H9 (cell line): Measurements from ENCODE around the gene SYCE3. TPM values are rescaled to one million over a fixed set of nuclear protein-coding genes. Genes with fewer than 3 reads are reported as not detected.

Experiments used
- DNase-seq: peaks from one replicate; pipeline ENCODE4 v3.0.0-alpha.2; 2017
- H2AFZ ChIP-seq: one replicate; pipeline ENCODE4 v1.6.1; 2013; ENCODE audit warnings: mild to moderate bottlenecking, low read length, control low read depth, moderate library complexity
- H2AK5ac ChIP-seq: 2 replicates; pipeline ENCODE4 v1.6.1; 2013; ENCODE audit warnings: low read length, control low read depth, mixed read lengths; ENCODE audit not compliant: insufficient read length
- H2BK120ac ChIP-seq: one replicate; pipeline ENCODE4 v1.6.1; 2013; ENCODE audit warnings: low read depth, mild to moderate bottlenecking, low read length, control low read depth, inconsistent platforms; ENCODE audit not compliant: poor library complexity, severe bottlenecking
- H2BK12ac ChIP-seq: 2 replicates; pipeline ENCODE4 v1.6.1; 2013; ENCODE audit warnings: low read length, control low read depth, mixed read lengths, low read depth; ENCODE audit not compliant: insufficient read length
- H2BK15ac ChIP-seq: 2 replicates; pipeline ENCODE4 v1.6.1; 2013; ENCODE audit warnings: low read depth, low read length, control low read depth
- H2BK20ac ChIP-seq: one replicate; pipeline ENCODE4 v1.6.1; 2013; ENCODE audit warnings: low read depth, mild to moderate bottlenecking, low read length, control low read depth, inconsistent platforms; ENCODE audit not compliant: poor library complexity, severe bottlenecking
- H2BK5ac ChIP-seq: 2 replicates; pipeline ENCODE4 v1.6.1; 2013; ENCODE audit warnings: low read length, control low read depth, mixed read lengths; ENCODE audit not compliant: insufficient read length
- H3K14ac ChIP-seq: 2 replicates; pipeline ENCODE4 v1.6.1; 2013; ENCODE audit warnings: low read length, control low read depth; ENCODE audit not compliant: insufficient read depth
- H3K18ac ChIP-seq: 2 replicates; pipeline ENCODE4 v1.6.1; 2013; ENCODE audit warnings: low read depth, mild to moderate bottlenecking, mixed read lengths, low read length, control low read depth; ENCODE audit not compliant: insufficient read length
- H3K23ac ChIP-seq: 2 replicates; pipeline ENCODE4 v1.6.1; 2013; ENCODE audit warnings: low read length, control low read depth, mixed read lengths, low read depth; ENCODE audit not compliant: insufficient read length
- H3K23me2 ChIP-seq: 2 replicates; pipeline ENCODE4 v1.6.1; 2013; ENCODE audit warnings: low read depth, mild to moderate bottlenecking, mixed read lengths, low read length, control low read depth; ENCODE audit not compliant: insufficient read length, poor library complexity, severe bottlenecking
- H3K27ac ChIP-seq: 2 replicates; pipeline ENCODE4 v1.5.1; 2013; ENCODE audit warnings: low read length, control low read depth, mixed read lengths, low read depth; ENCODE audit not compliant: insufficient read length
- H3K27me3 ChIP-seq: 2 replicates; pipeline ENCODE4 v1.6.1; 2013; ENCODE audit warnings: low read length, control low read depth, inconsistent platforms; ENCODE audit not compliant: insufficient read depth
- H3K4ac ChIP-seq: 2 replicates; pipeline ENCODE4 v1.6.1; 2013; ENCODE audit warnings: low read depth, mild to moderate bottlenecking, control low read depth, inconsistent platforms, low read length, moderate library complexity
- H3K4me1 ChIP-seq: 2 replicates; pipeline ENCODE4 v1.6.1; 2013; ENCODE audit warnings: low read length, control low read depth, inconsistent platforms; ENCODE audit not compliant: insufficient read depth
- H3K4me2 ChIP-seq: 2 replicates; pipeline ENCODE4 v1.6.1; 2013; ENCODE audit warnings: low read length, control low read depth, mixed read lengths; ENCODE audit not compliant: insufficient read length, insufficient read depth
- H3K56ac ChIP-seq: 2 replicates; pipeline ENCODE4 v1.6.1; 2013; ENCODE audit warnings: low read depth, mild to moderate bottlenecking, mixed read lengths, low read length, control low read depth; ENCODE audit not compliant: insufficient read length
- H3K79me1 ChIP-seq: 2 replicates; pipeline ENCODE4 v1.6.1; 2013; ENCODE audit warnings: low read depth, mild to moderate bottlenecking, moderate library complexity, low read length, control low read depth, inconsistent platforms; ENCODE audit not compliant: insufficient read depth, poor library complexity, severe bottlenecking
- H3K79me2 ChIP-seq: 2 replicates; pipeline ENCODE4 v1.6.1; 2013; ENCODE audit warnings: low read length, control low read depth, inconsistent platforms; ENCODE audit not compliant: insufficient read depth
- H3K9ac ChIP-seq: 2 replicates; pipeline ENCODE4 v1.6.1; 2013; ENCODE audit warnings: low read length, control low read depth, mixed read lengths; ENCODE audit not compliant: insufficient read length; ENCODE audit errors: extremely low read depth
- H3K9me3 ChIP-seq: one replicate; pipeline ENCODE4 v1.6.1; 2013; ENCODE audit warnings: low read depth, low read length, inconsistent platforms; ENCODE audit not compliant: control insufficient read depth
- H3T11ph ChIP-seq: one replicate; pipeline ENCODE4 v1.6.1; 2013; ENCODE audit warnings: mild to moderate bottlenecking, low read length, control low read depth, inconsistent platforms
- H4K20me1 ChIP-seq: one replicate; pipeline ENCODE4 v1.6.1; 2013; ENCODE audit not compliant: control insufficient read depth, insufficient read length, insufficient read depth
- H4K5ac ChIP-seq: 2 replicates; pipeline ENCODE4 v1.6.1; 2013; ENCODE audit warnings: low read depth, mild to moderate bottlenecking, mixed read lengths, low read length, control low read depth; ENCODE audit not compliant: insufficient read length
- H4K8ac ChIP-seq: replicated peaks from 2 replicates; pipeline ENCODE4 v1.6.1; 2013; ENCODE audit warnings: low read length, control low read depth, mixed read lengths, low read depth; ENCODE audit not compliant: insufficient read length
- H4K91ac ChIP-seq: 2 replicates; pipeline ENCODE4 v1.6.1; 2013; ENCODE audit warnings: low read depth, mild to moderate bottlenecking, moderate library complexity, mixed read lengths, low read length, control low read depth; ENCODE audit not compliant: insufficient read length
- H3K27ac Mint-ChIP-seq, 3 experiments: 2 replicates in 2 of 3; 3 replicates in 1 of 3; pipeline ENCODE4 v1.8.0; 2020 to 2021; ENCODE audit warnings: mixed read lengths in 3 of 3, mild to moderate bottlenecking in 1 of 3, moderate library complexity in 1 of 3
- H3K27me3 Mint-ChIP-seq: 2 replicates; pipeline ENCODE4 v1.8.0; 2021; ENCODE audit warnings: low read depth, mild to moderate bottlenecking, moderate library complexity, mixed read lengths
- H3K36me3 Mint-ChIP-seq, 3 experiments: 2 replicates in 2 of 3; 3 replicates in 1 of 3; pipeline ENCODE4 v1.8.0; 2020 to 2021; ENCODE audit warnings: low read depth in 3 of 3, mixed read lengths in 3 of 3; ENCODE audit not compliant: insufficient read depth in 1 of 3
- H3K4me1 Mint-ChIP-seq, 2 experiments: 2 replicates each; pipeline ENCODE4 v1.8.0; 2020; ENCODE audit warnings: mixed read lengths in 2 of 2
- H3K4me3 Mint-ChIP-seq, 2 experiments: 2 replicates in 1 of 2; 3 replicates in 1 of 2; pipeline ENCODE4 v1.8.0; 2020 to 2021; ENCODE audit warnings: mild to moderate bottlenecking in 2 of 2, mixed read lengths in 2 of 2, moderate library complexity in 1 of 2
- H3K9me3 Mint-ChIP-seq, 2 experiments: 2 replicates in 1 of 2; 3 replicates in 1 of 2; pipeline ENCODE4 v1.8.0; 2020; ENCODE audit warnings: mild to moderate bottlenecking in 2 of 2, mixed read lengths in 2 of 2, moderate library complexity in 1 of 2
- CTCF ChIP-seq: fragments of 200-600 bp; sonication (generic); conservative IDR thresholded peaks from 3 replicates; pipeline ENCODE4 v1.8.0; 2021; ENCODE audit warnings: antibody characterized with exemption, mild to moderate bottlenecking
- WGBS: extraction: QIAGEN DNeasy Blood & Tissue Kit; methylation state at CpG from one replicate; pipeline ENCODE4 v1.1.7; 2013; ENCODE audit warnings: missing lambda C conversion rate, low lambda C conversion rate, mixed read lengths; ENCODE audit not compliant: insufficient read length; ENCODE audit errors: extremely low coverage; 5-methylcytosine and 5-hydroxymethylcytosine counted together
- total RNA-seq: library from RNA; stranded (reverse); gene quantifications from 2 replicates; pipeline ENCODE4 v1.2.1, GENCODE V29; 2021

The SYCE3 gene
- total RNA-seq, 1 experiment from 2014 or later, result 0.85 TPM

- Histone ChIP-seq H3K4me2 (no peak overlapping the region), H4K20me1 (no peaks in the 10 kb centered on the region), H3K79me1 (no peaks in the 10 kb centered on the region), H3K56ac (no peak overlapping the region), H3K14ac (no peak overlapping the region), H3K9me3 (no peaks in the 10 kb centered on the region), H3K9ac (no peak overlapping the region), H2BK120ac (no peak overlapping the region), H3K4ac (no peak overlapping the region), H3T11ph (no peak overlapping the region), H3K23me2 (no peaks in the 10 kb centered on the region), H4K5ac (no peak overlapping the region), H2BK5ac (no peak overlapping the region), H4K8ac (no peak overlapping the region), H3K79me2 (no peaks in the 10 kb centered on the region), H3K4me1 (no peaks in the 10 kb centered on the region), H4K91ac (no peak overlapping the region), H3K23ac (no peak overlapping the region), H3K27me3 (no peaks in the 10 kb centered on the region), H3K27ac (no peak overlapping the region), H2BK12ac (no peak overlapping the region), H2AFZ (no peak overlapping the region), H2AK5ac (no peak overlapping the region), H2BK15ac (no peak overlapping the region), H2BK20ac (no peak overlapping the region), H3K18ac (no peak overlapping the region)
- DNase-seq, result no peak
- no peaks in the 10 kb centered on the region for H3K4me1 Mint-ChIP-seq
- TF ChIP-seq CTCF, result no peak
- peak overlapping the region in 1 of 3 experiments; percentile 16; a peak in 1 of 7 replicates for H3K27ac Mint-ChIP-seq
- no peak overlapping the region; a peak in 1 of 5 replicates for H3K4me3 Mint-ChIP-seq
- peaks cover 13 to 72% (median 65%) of the 10 kb centered on the region in 3 experiments; a peak in 6 of 7 replicates for H3K36me3 Mint-ChIP-seq
- H3K9me3 Mint-ChIP-seq, result no peaks in the 10 kb centered on the region
- no CpG with 5 or more reads among the region's 12 CpGs for WGBS
- no peaks in the 10 kb centered on the region; the same call in none of the 2 replicates for H3K27me3 Mint-ChIP-seq
Measured at GRCh38 chr22:50570861-50571260, 8.1 kb upstream of the SYCE3 start.
